ENCODE data around the gene GOLGA6L2. TPM values are rescaled to one million over a fixed set of nuclear protein-coding genes. Genes with fewer than 3 reads are reported as not detected.

Gene GOLGA6L2
- total RNA-seq, 1 experiment from 2014 or later: not detected

DNA sequence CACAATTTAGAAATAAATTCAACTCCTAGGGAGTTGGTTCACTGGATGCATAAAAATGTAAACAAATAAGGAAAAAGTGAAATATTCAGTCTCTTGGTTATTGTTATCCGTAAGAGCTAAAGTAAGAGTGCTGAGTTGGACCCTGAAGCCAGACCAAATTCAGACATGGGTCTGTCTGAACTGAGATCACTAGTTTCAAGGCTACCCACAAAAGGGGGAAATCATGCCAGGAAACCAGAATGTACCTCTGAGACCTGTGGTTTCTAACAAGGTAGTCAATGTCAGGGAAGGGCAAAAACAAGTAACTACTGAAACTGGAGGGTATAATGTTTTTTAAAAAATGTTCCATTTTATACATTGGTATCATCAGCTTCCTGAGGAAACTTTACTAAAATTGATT is 35.2 kb upstream of the GOLGA6L2 start:
- no peak overlapping the region for H2BK12ac ChIP-seq (ENCODE audit: insufficient read length, low read depth, low read length)
- no peak overlapping the region for H2BK120ac ChIP-seq (ENCODE audit: low read depth, low read length, poor library complexity, severe bottlenecking)
- no peak overlapping the region for H3T11ph ChIP-seq (ENCODE audit: low read length)
- Mint-ChIP-seq H3K27ac (no peak overlapping the region), H3K4me1 (no peaks in the 10 kb centered on the region), H3K36me3 (ENCODE audit: insufficient read depth in 1 of 3, low read depth in 3 of 3) (no peaks in the 10 kb centered on the region; a peak in 2 of 7 replicates), H3K9me3 (peaks cover 52 to 58% of the 10 kb centered on the region in 2 experiments), H3K27me3 (ENCODE audit: low read depth) (no peaks in the 10 kb centered on the region; the same call in 1 of the 2 replicates), H3K4me3 (no peak overlapping the region)
- TF ChIP-seq, protein P1, sequence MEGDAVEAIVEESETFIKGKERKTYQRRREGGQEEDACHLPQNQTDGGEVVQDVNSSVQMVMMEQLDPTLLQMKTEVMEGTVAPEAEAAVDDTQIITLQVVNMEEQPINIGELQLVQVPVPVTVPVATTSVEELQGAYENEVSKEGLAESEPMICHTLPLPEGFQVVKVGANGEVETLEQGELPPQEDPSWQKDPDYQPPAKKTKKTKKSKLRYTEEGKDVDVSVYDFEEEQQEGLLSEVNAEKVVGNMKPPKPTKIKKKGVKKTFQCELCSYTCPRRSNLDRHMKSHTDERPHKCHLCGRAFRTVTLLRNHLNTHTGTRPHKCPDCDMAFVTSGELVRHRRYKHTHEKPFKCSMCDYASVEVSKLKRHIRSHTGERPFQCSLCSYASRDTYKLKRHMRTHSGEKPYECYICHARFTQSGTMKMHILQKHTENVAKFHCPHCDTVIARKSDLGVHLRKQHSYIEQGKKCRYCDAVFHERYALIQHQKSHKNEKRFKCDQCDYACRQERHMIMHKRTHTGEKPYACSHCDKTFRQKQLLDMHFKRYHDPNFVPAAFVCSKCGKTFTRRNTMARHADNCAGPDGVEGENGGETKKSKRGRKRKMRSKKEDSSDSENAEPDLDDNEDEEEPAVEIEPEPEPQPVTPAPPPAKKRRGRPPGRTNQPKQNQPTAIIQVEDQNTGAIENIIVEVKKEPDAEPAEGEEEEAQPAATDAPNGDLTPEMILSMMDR (conservative IDR thresholded peaks at IDR 0.05): no peak
- no peaks in the 10 kb centered on the region for H3K23me2 ChIP-seq (ENCODE audit: insufficient read length, low read depth, low read length, poor library complexity, severe bottlenecking)
- no peak overlapping the region for H2AK5ac ChIP-seq (ENCODE audit: insufficient read length, low read length)
- no peak overlapping the region for H4K8ac ChIP-seq (replicated peaks; ENCODE audit: insufficient read length, low read depth, low read length)
- H3K4me2 ChIP-seq (ENCODE audit: insufficient read depth, insufficient read length, low read length): no peak overlapping the region
- no peaks in the 10 kb centered on the region for H3K4me1 ChIP-seq (ENCODE audit: insufficient read depth, low read length)
- no peaks in the 10 kb centered on the region for H4K20me1 ChIP-seq (ENCODE audit: control insufficient read depth, insufficient read depth, insufficient read length)
- no peak overlapping the region for H3K9ac ChIP-seq (ENCODE audit: extremely low read depth, insufficient read length, low read length)
- H3K14ac ChIP-seq (ENCODE audit: insufficient read depth, low read length): no peak overlapping the region
- no peak overlapping the region for H2BK20ac ChIP-seq (ENCODE audit: low read depth, low read length, poor library complexity, severe bottlenecking)
- H3K9me3 ChIP-seq (ENCODE audit: control insufficient read depth, low read depth, low read length): peaks cover 34% of the 10 kb centered on the region
- H2AFZ ChIP-seq (ENCODE audit: low read length): no peak overlapping the region
- no peaks in the 10 kb centered on the region for H3K79me2 ChIP-seq (ENCODE audit: insufficient read depth, low read length)
- H3K79me1 ChIP-seq (ENCODE audit: insufficient read depth, low read depth, low read length, poor library complexity, severe bottlenecking): no peaks in the 10 kb centered on the region
- no peak overlapping the region for H4K91ac ChIP-seq (ENCODE audit: insufficient read length, low read depth, low read length)
- no peak overlapping the region for H3K18ac ChIP-seq (ENCODE audit: insufficient read length, low read depth, low read length)
- no peak overlapping the region for H3K4ac ChIP-seq (ENCODE audit: low read depth, low read length)
- H3K27ac ChIP-seq (ENCODE audit: insufficient read length, low read depth, low read length): no peak overlapping the region
- no peak for DNase-seq
- WGBS (ENCODE audit: extremely low coverage, insufficient read length, low lambda C conversion rate): no CpG with 5 or more reads among the region's 1 CpG
- H3K27me3 ChIP-seq (ENCODE audit: insufficient read depth, low read length): no peaks in the 10 kb centered on the region
- H4K5ac ChIP-seq (ENCODE audit: insufficient read length, low read depth, low read length): no peak overlapping the region
- no peak overlapping the region for H2BK5ac ChIP-seq (ENCODE audit: insufficient read length, low read length)
- H2BK15ac ChIP-seq (ENCODE audit: low read depth, low read length): no peak overlapping the region
- no peak overlapping the region for H3K23ac ChIP-seq (ENCODE audit: insufficient read length, low read depth, low read length)
- H3K56ac ChIP-seq (ENCODE audit: insufficient read length, low read depth, low read length): no peak overlapping the region

All from H9 (cell line).